A549 (cell line): Measurements from ENCODE around the gene GATAD2A. TPM values are rescaled to one million over a fixed set of nuclear protein-coding genes. Genes with fewer than 3 reads are reported as not detected.

ENCODE experiments used
- ATAC-seq, 2 experiments: fragments of 200-7000 bp in 1 of 2; fragments of >200 bp in 1 of 2; cut with Nextera tagmentation in 1 of 2; cut with Tn5 transposase in 1 of 2; 3 replicates each; pipeline versions ENCODE4 v1.8.0 to v1.9.1; 2018 to 2020; ENCODE audit warnings: mild to moderate bottlenecking in 1 of 2, moderate library complexity in 1 of 2
- CTCF ChIA-PET: fragments of 300-600 bp; sonication (Branson Sonifier 250); formaldehyde crosslinking; extraction: SDS; loops from one replicate; lab custom pipeline; 2021; ENCODE audit warnings: antibody characterized with exemption, inconsistent platforms; lab: Yijun Ruan, JAX
- POLR2A ChIA-PET: fragments of 350-600 bp; formaldehyde crosslinking; extraction: SDS; loops from one replicate; lab custom pipeline; 2021; ENCODE audit warnings: antibody characterized with exemption, inconsistent platforms; lab: Yijun Ruan, JAX
- DNase-seq, 2 experiments: peaks; one replicate each; pipeline versions ENCODE4 v3.0.0 to v3.0.0-alpha.2; 2011 to 2016; ENCODE audit warnings: low read depth in 1 of 2, low spot score in 1 of 2
- FAIRE-seq: peaks from 2 replicates; lab custom pipeline; 2011; peaks lifted over from hg19 to GRCh38; lab: Jason Lieb, UNC
- H3K27ac ChIP-seq, 2 experiments: fragments of >200 bp; sonication (Bioruptor Twin); formaldehyde crosslinking; 3 replicates each; pipeline ENCODE4 v1.5.1; 2016 to 2017
- H3K4me1 ChIP-seq: fragments of >200 bp; sonication (Bioruptor Twin); formaldehyde crosslinking; 3 replicates; pipeline ENCODE4 v1.6.1; 2016
- H3K4me2 ChIP-seq: fragments of >200 bp; sonication (Bioruptor Twin); formaldehyde crosslinking; 3 replicates; pipeline ENCODE4 v1.6.1; 2016
- H3K4me3 ChIP-seq: fragments of >200 bp; sonication (Bioruptor Twin); formaldehyde crosslinking; 3 replicates; pipeline ENCODE4 v1.5.1; 2016
- H3K9me3 ChIP-seq: fragments of >200 bp; sonication (Bioruptor Twin); formaldehyde crosslinking; 3 replicates; pipeline ENCODE4 v1.6.1; 2016
- ATOH8 ChIP-seq: fragments of 250-450 bp; sonication (Bioruptor Pico); IDR thresholded peaks from 2 replicates; pipeline ENCODE4 v1.5.0; 2020; ENCODE audit warnings: low read depth, mild to moderate bottlenecking, moderate library complexity
- BCL3 ChIP-seq: fragments of >200 bp; sonication (Bioruptor Twin); formaldehyde crosslinking; IDR thresholded peaks from 3 replicates; pipeline ENCODE4 v1.6.1; 2016
- BHLHE40 ChIP-seq: IDR thresholded peaks from 2 replicates; pipeline ENCODE4 v1.6.1; 2012; ENCODE audit warnings: low read depth, low read length, inconsistent platforms
- CEBPB ChIP-seq, 2 experiments: fragments of >200 bp in 1 of 2; sonication (Bioruptor Twin) in 1 of 2; formaldehyde crosslinking in 1 of 2; IDR thresholded peaks; 2 replicates each; pipeline ENCODE4 v1.6.1; 2012 to 2016
- CHD2 ChIP-seq: fragments of 150-350 bp; IDR thresholded peaks from 2 replicates; pipeline ENCODE4 v1.6.1; 2014; ENCODE audit warnings: low read length; ENCODE audit not compliant: partially characterized antibody
- E2F6 ChIP-seq: IDR thresholded peaks from 2 replicates; pipeline ENCODE4 v1.6.1; 2012; ENCODE audit warnings: low read depth, borderline replicate concordance
- FOSL2 ChIP-seq, 2 experiments: fragments of 450-650 bp in 1 of 2; fragments of >200 bp in 1 of 2; sonication (Bioruptor Twin) in 1 of 2; formaldehyde crosslinking; IDR thresholded peaks; 2 replicates each; pipeline versions ENCODE4 v1.5.0 to v1.6.1; 2016 to 2020; ENCODE audit warnings: mild to moderate bottlenecking in 1 of 2, moderate library complexity in 1 of 2
- HEYL ChIP-seq: fragments of 250-450 bp; sonication (Bioruptor Pico); IDR thresholded peaks from 2 replicates; pipeline ENCODE4 v1.8.0; 2021; ENCODE audit warnings: mild to moderate bottlenecking, moderate library complexity
- HOXB13 ChIP-seq: fragments of 250-450 bp; sonication (Bioruptor Pico); IDR thresholded peaks from 2 replicates; pipeline ENCODE4 v1.5.0; 2020; ENCODE audit warnings: low read depth, mild to moderate bottlenecking, moderate library complexity
- JUN ChIP-seq, 2 experiments: fragments of >200 bp; sonication (Bioruptor Twin); formaldehyde crosslinking; IDR thresholded peaks; 2 replicates in 1 of 2; 3 replicates in 1 of 2; pipeline ENCODE4 v1.6.1; 2016 to 2017
- KDM1A ChIP-seq: fragments of 200-600 bp; sonication (generic); IDR thresholded peaks from 2 replicates; pipeline ENCODE4 v1.6.1; 2016; ENCODE audit warnings: low read depth, mild to moderate bottlenecking
- NFE2L2 ChIP-seq: fragments of 150-350 bp; conservative IDR thresholded peaks from 2 replicates; pipeline ENCODE4 v1.6.1; 2014; ENCODE audit warnings: low read length
- NPAS2 ChIP-seq: fragments of 250-450 bp; sonication (Bioruptor Pico); IDR thresholded peaks from 2 replicates; pipeline ENCODE4 v1.8.0; 2022; ENCODE audit warnings: mild to moderate bottlenecking, moderate library complexity, borderline replicate concordance
- REST ChIP-seq: fragments of 200-600 bp; sonication (generic); IDR thresholded peaks from 2 replicates; pipeline ENCODE4 v1.6.1; 2016; ENCODE audit warnings: antibody characterized with exemption, mild to moderate bottlenecking, moderate library complexity
- RFX5 ChIP-seq: fragments of 450-650 bp; IDR thresholded peaks from 2 replicates; pipeline ENCODE4 v1.7.1; 2014; ENCODE audit warnings: antibody characterized with exemption, mild to moderate bottlenecking, moderate library complexity
- USF2 ChIP-seq: fragments of 450-650 bp; IDR thresholded peaks from 2 replicates; pipeline ENCODE4 v1.6.1; 2014; ENCODE audit warnings: antibody characterized with exemption
- ZFP36 ChIP-seq: fragments of 450-650 bp; IDR thresholded peaks from 2 replicates; pipeline ENCODE4 v1.6.1; 2014; ENCODE audit warnings: borderline replicate concordance; ENCODE audit not compliant: partially characterized antibody
- WGBS: methylation state at CpG from one replicate; pipeline ENCODE4 v1.1.6; 2017; ENCODE audit errors: missing lambda C conversion rate; 5-methylcytosine and 5-hydroxymethylcytosine counted together
- polyA plus RNA-seq, 4 experiments: library from polyadenylated mRNA; depleted of rRNA in 3 of 4; stranded (reverse); fragments of >200 nt; fragmentation: RNase III in 1 of 4; extraction: RNeasy Plus Mini Kit Qiagen cat#74134 plus additional on column Dnase treatment in 1 of 4; gene quantifications; 2 replicates in 3 of 4; 3 replicates in 1 of 4; pipeline ENCODE4 v1.2.3, GENCODE V29; 2011 to 2017

GATAD2A gene
- polyA plus RNA-seq, 2 of the 4 experiments (the other 2 are of a cell fraction): 25.2 to 28.9 TPM

- 62% methylated on average over 9 of the region's 9 CpGs for WGBS
- no peak for TF ChIP-seq NPAS2 (CRISPR knock-in tag)
- TF ChIP-seq JUN (IDR thresholded peaks at IDR 0.05): no peak
- TF ChIP-seq ZFP36: no peak
- no peak for TF ChIP-seq HOXB13 (CRISPR knock-in tag)
- no peak for TF ChIP-seq USF2
- no peak for TF ChIP-seq REST
- TF ChIP-seq FOSL2 (IDR thresholded peaks at IDR 0.05): no peak
- TF ChIP-seq FOSL2 (CRISPR knock-in tag; IDR thresholded peaks at IDR 0.05): no peak
- TF ChIP-seq ATOH8: no peak
- TF ChIP-seq KDM1A: no peak
- TF ChIP-seq BCL3: no peak
- TF ChIP-seq NFE2L2: no peak
- TF ChIP-seq E2F6: no peak
- DNase-seq: no peak
- H3K4me3 ChIP-seq: no peak overlapping the region
- H3K4me1 ChIP-seq: peaks cover 27% of the 10 kb centered on the region
- no peaks in the 10 kb centered on the region for H3K9me3 ChIP-seq
- no peak; a peak in 1 of 6 replicates for ATAC-seq
- ChIA-PET CTCF (no interaction called here), POLR2A (no interaction called here)
- peak overlapping the region in 1 of 2 experiments; percentile 18; a peak in 1 of 6 replicates for H3K27ac ChIP-seq
- no peak for FAIRE-seq
- peak overlapping the region; percentile 16; the same call in 1 of the 3 replicates for H3K4me2 ChIP-seq
These were observed 5.6 kb upstream of the GATAD2A start for GRCh38 chr19:19399733-19400433.

- CTCF ChIA-PET: interaction anchor here (0.7 to 1.5 kb wide), 3 partner anchors 76 to 87 kb away, joined by 3 to 8 read pairs (median 3); no protein-coding TSS in a partner anchor
- H3K4me1 ChIP-seq: peaks cover 37% of the 10 kb centered on the region
- no peak for FAIRE-seq
- peak overlapping the region; percentile 19; the same call in 1 of the 3 replicates for H3K4me2 ChIP-seq
- H3K4me3 ChIP-seq: no peak overlapping the region
- no peak for DNase-seq
- H3K27ac ChIP-seq: peak overlapping the region in 1 of 2 experiments; percentile 43; a peak in 1 of 6 replicates
- TF ChIP-seq BHLHE40 (no peak), HEYL (CRISPR knock-in tag) (no peak), CHD2 (no peak), FOSL2 (IDR thresholded peaks at IDR 0.05) (no peak), FOSL2 (CRISPR knock-in tag; IDR thresholded peaks at IDR 0.05) (no peak), RFX5 (no peak), CEBPB (IDR thresholded peaks at IDR 0.05) (peak; percentile 21 to 52; a peak in 2 of 4 replicates)
- POLR2A ChIA-PET: no interaction called here
- ATAC-seq: no peak
- no peaks in the 10 kb centered on the region for H3K9me3 ChIP-seq
- 92% methylated on average over 11 of the region's 11 CpGs for WGBS
These were observed 2.7 kb upstream of the GATAD2A start for GRCh38 chr19:19402656-19403372.
